MM.1S (cell line): ENCODE measurements around the gene WDR75.
"Not testable (repeated sequence)": the region's sequence is repeated elsewhere in the genome, so short reads cannot be mapped to it uniquely, and the experiment has no call there.

Experiments
- DNase-seq: peaks from one replicate; pipeline ENCODE4 v3.0.0-alpha.2; 2015
- H2AFZ ChIP-seq: fragments of 300-600 bp; sonication (generic); 2 replicates; pipeline ENCODE4 v1.6.0; 2016; ENCODE audit warnings: antibody characterized with exemption, low read length
- H3F3A ChIP-seq: fragments of 300-600 bp; sonication (generic); 2 replicates; pipeline ENCODE4 v1.6.1; 2016; ENCODE audit warnings: mild to moderate bottlenecking, antibody characterized with exemption, low read length, moderate library complexity, mixed read lengths; ENCODE audit not compliant: insufficient read depth
- H3K27ac ChIP-seq: fragments of 300-600 bp; sonication (generic); 2 replicates; pipeline ENCODE4 v1.5.1; 2016; ENCODE audit warnings: mild to moderate bottlenecking, low read length
- H3K27me3 ChIP-seq: fragments of 300-600 bp; sonication (generic); replicated peaks from 2 replicates; pipeline ENCODE4 v1.6.0; 2016; ENCODE audit warnings: low read length; ENCODE audit not compliant: insufficient read depth
- H3K36me3 ChIP-seq: fragments of 300-600 bp; sonication (generic); replicated peaks from 2 replicates; pipeline ENCODE4 v1.6.1; 2016; ENCODE audit warnings: mild to moderate bottlenecking, low read length, mixed read lengths; ENCODE audit not compliant: insufficient read depth
- H3K4me1 ChIP-seq: fragments of 300-600 bp; sonication (generic); 2 replicates; pipeline ENCODE4 v1.6.1; 2016; ENCODE audit warnings: low read length, mixed read lengths
- H3K4me2 ChIP-seq: fragments of 300-600 bp; sonication (generic); 2 replicates; pipeline ENCODE4 v1.6.0; 2016; ENCODE audit warnings: low read depth, low read length
- H3K4me3 ChIP-seq: fragments of 300-600 bp; sonication (generic); 2 replicates; pipeline ENCODE4 v1.5.1; 2016; ENCODE audit warnings: low read length, mixed read lengths
- H3K79me2 ChIP-seq: fragments of 300-600 bp; sonication (generic); 2 replicates; pipeline ENCODE4 v1.6.1; 2016; ENCODE audit warnings: mixed run types, low read length, mixed read lengths
- H3K9ac ChIP-seq: fragments of 300-600 bp; sonication (generic); 2 replicates; pipeline ENCODE4 v1.6.1; 2016; ENCODE audit warnings: low read length, mixed read lengths
- H3K9me2 ChIP-seq: fragments of 300-600 bp; sonication (generic); replicated peaks from 2 replicates; pipeline ENCODE4 v1.6.1; 2016; ENCODE audit warnings: mild to moderate bottlenecking, low read length, mixed read lengths; ENCODE audit not compliant: insufficient read depth
- H3K9me3 ChIP-seq: fragments of 300-600 bp; sonication (generic); replicated peaks from 2 replicates; pipeline ENCODE4 v1.6.1; 2016; ENCODE audit warnings: mild to moderate bottlenecking, low read length, mixed read lengths; ENCODE audit not compliant: insufficient read depth
- H4K20me1 ChIP-seq: fragments of 300-600 bp; sonication (generic); 2 replicates; pipeline ENCODE4 v1.6.1; 2016; ENCODE audit warnings: mild to moderate bottlenecking, low read length, moderate library complexity, mixed read lengths; ENCODE audit not compliant: insufficient read depth
- CTCF ChIP-seq: fragments of 300-600 bp; sonication (generic); IDR thresholded peaks from 2 replicates; pipeline ENCODE4 v1.5.1; 2016; ENCODE audit warnings: antibody characterized with exemption, low read length, mixed read lengths
- EZH2 ChIP-seq: fragments of 300-600 bp; sonication (generic); optimal IDR thresholded peaks from 2 replicates; pipeline ENCODE3; 2017; ENCODE audit warnings: low read depth, mild to moderate bottlenecking, antibody characterized with exemption, low read length, mixed read lengths
- EZH2phosphoT487 ChIP-seq: fragments of 300-600 bp; sonication (generic); IDR thresholded peaks from 2 replicates; pipeline ENCODE4 v1.6.1; 2018; ENCODE audit warnings: antibody characterized with exemption, low read length

The WDR75 gene

GRCh38 chr2:189427872-189428271 lies 13.4 kb upstream of the WDR75 start:
- DNase-seq: no peak
- TF ChIP-seq EZH2phosphoT487 (no peak), EZH2 (no peak)
- H3K9me3 ChIP-seq: no peaks in the 10 kb centered on the region
- no peak overlapping the region for H3K4me3 ChIP-seq
- H3K79me2 ChIP-seq: no peaks in the 10 kb centered on the region
- no peak overlapping the region for H3K9ac ChIP-seq
- H3K27ac ChIP-seq: no peak overlapping the region
- H3F3A ChIP-seq: no peaks in the 10 kb centered on the region
- no peaks in the 10 kb centered on the region for H3K36me3 ChIP-seq
- H3K27me3 ChIP-seq: no peaks in the 10 kb centered on the region
- H2AFZ ChIP-seq: no peak overlapping the region
- H3K4me2 ChIP-seq: no peak overlapping the region
- no peaks in the 10 kb centered on the region for H3K9me2 ChIP-seq
- H3K4me1 ChIP-seq: no peaks in the 10 kb centered on the region
- no peaks in the 10 kb centered on the region for H4K20me1 ChIP-seq

GRCh38 chr2:189430448-189430847 lies 10.8 kb upstream of the WDR75 start:
- not testable (repeated sequence) for H3K9me2 ChIP-seq, H3K4me2 ChIP-seq, DNase-seq, H2AFZ ChIP-seq, H4K20me1 ChIP-seq, H3K79me2 ChIP-seq, H3K27me3 ChIP-seq, H3F3A ChIP-seq, H3K9me3 ChIP-seq, H3K9ac ChIP-seq, H3K36me3 ChIP-seq, H3K4me3 ChIP-seq, H3K27ac ChIP-seq, H3K4me1 ChIP-seq

GRCh38 chr2:189435803-189436202 lies 5.5 kb upstream of the WDR75 start:
- H3K9me3 ChIP-seq, DNase-seq, H3K27me3 ChIP-seq, H3K9me2 ChIP-seq, H4K20me1 ChIP-seq, H3K36me3 ChIP-seq, H3K4me3 ChIP-seq, H3K27ac ChIP-seq, H3K79me2 ChIP-seq, H3F3A ChIP-seq, H2AFZ ChIP-seq, H3K4me2 ChIP-seq, H3K9ac ChIP-seq, H3K4me1 ChIP-seq: not testable (repeated sequence)

GRCh38 chr2:189437926-189438325 lies 3.3 kb upstream of the WDR75 start:
- Histone ChIP-seq H3F3A (0 out of 2 replicates have a peak, but pooled peaks cover 3% of the 10 kb centered on the region), H4K20me1 (no peaks in the 10 kb centered on the region), H3K4me1 (peaks cover 12% of the 10 kb centered on the region), H3K27ac (no peak overlapping the region), H3K27me3 (no peaks in the 10 kb centered on the region), H3K4me3 (no peak overlapping the region), H3K9me2 (no peaks in the 10 kb centered on the region), H3K4me2 (no peak overlapping the region), H2AFZ (no peak overlapping the region), H3K36me3 (no peaks in the 10 kb centered on the region), H3K9ac (no peak overlapping the region), H3K79me2 (peaks cover 16% of the 10 kb centered on the region), H3K9me3 (no peaks in the 10 kb centered on the region)
- DNase-seq: no peak
- TF ChIP-seq CTCF (no peak), EZH2 (no peak), EZH2phosphoT487 (no peak)

- TF ChIP-seq CTCF (peak; percentile 5; the same call in 1 of the 2 replicates), EZH2phosphoT487 (no peak)
- Histone ChIP-seq H3K9ac (no peak overlapping the region), H3K27me3 (no peaks in the 10 kb centered on the region), H3K9me2 (no peaks in the 10 kb centered on the region), H3K4me3 (no peak overlapping the region), H2AFZ (no peak overlapping the region), H3K36me3 (no peaks in the 10 kb centered on the region), H3K4me1 (peaks cover 26% of the 10 kb centered on the region), H3K27ac (no peak overlapping the region), H3K4me2 (no peak overlapping the region), H3K79me2 (peaks cover 30% of the 10 kb centered on the region), H3F3A (0 out of 2 replicates have a peak, but pooled peaks cover 3% of the 10 kb centered on the region), H4K20me1 (peaks cover 8% of the 10 kb centered on the region), H3K9me3 (no peaks in the 10 kb centered on the region)
- no peak for DNase-seq
Observed at GRCh38 chr2:189439342-189439741, 1.9 kb upstream of the WDR75 start.
